ENCODE results near the gene SPTBN1.
"Not testable (repeated sequence)": the region's sequence is repeated elsewhere in the genome, so short reads cannot be mapped to it uniquely, and the experiment has no call there.

Gene SPTBN1

GRCh38 chr2:54504866-54505265 lies 48.7 kb downstream of the SPTBN1 start:
- Histone ChIP-seq H3K9me3 (ENCODE audit: control insufficient read depth, low read depth, low read length) (no peaks in the 10 kb centered on the region), H3K9ac (ENCODE audit: low read length) (no peak overlapping the region), H3K27me3 (ENCODE audit: control insufficient read depth, insufficient read depth, low read length) (no peaks in the 10 kb centered on the region), H3K36me3 (ENCODE audit: control insufficient read depth, low read depth, low read length) (no peaks in the 10 kb centered on the region), H3K4me3 (ENCODE audit: low read length) (no peak overlapping the region), H3K27ac (ENCODE audit: low read length) (no peak overlapping the region), H3K4me1 (ENCODE audit: control insufficient read depth, low read depth, low read length) (peaks cover 5% of the 10 kb centered on the region)

- no peak overlapping the region for H3K9ac ChIP-seq (ENCODE audit: low read length)
- H3K4me1 ChIP-seq (ENCODE audit: control insufficient read depth, low read depth, low read length): peaks cover 3% of the 10 kb centered on the region
- H3K9me3 ChIP-seq (ENCODE audit: control insufficient read depth, low read depth, low read length): no peaks in the 10 kb centered on the region
- H3K4me3 ChIP-seq (ENCODE audit: low read length): no peak overlapping the region
- no peaks in the 10 kb centered on the region for H3K27me3 ChIP-seq (ENCODE audit: control insufficient read depth, insufficient read depth, low read length)
- H3K36me3 ChIP-seq (ENCODE audit: control insufficient read depth, low read depth, low read length): no peaks in the 10 kb centered on the region
- no peak overlapping the region for H3K27ac ChIP-seq (ENCODE audit: low read length)
Measured at GRCh38 chr2:54508541-54508940, 52.4 kb downstream of the SPTBN1 start.

GRCh38 chr2:54509043-54509442 lies 52.9 kb downstream of the SPTBN1 start:
- H3K9me3 ChIP-seq (ENCODE audit: control insufficient read depth, low read depth, low read length); H3K4me3 ChIP-seq (ENCODE audit: low read length); H3K9ac ChIP-seq (ENCODE audit: low read length); H3K27me3 ChIP-seq (ENCODE audit: control insufficient read depth, insufficient read depth, low read length); H3K4me1 ChIP-seq (ENCODE audit: control insufficient read depth, low read depth, low read length); H3K27ac ChIP-seq (ENCODE audit: low read length); H3K36me3 ChIP-seq (ENCODE audit: control insufficient read depth, low read depth, low read length): not testable (repeated sequence)

- no peak overlapping the region for H3K4me3 ChIP-seq (ENCODE audit: low read length)
- H3K9me3 ChIP-seq (ENCODE audit: control insufficient read depth, low read depth, low read length): no peaks in the 10 kb centered on the region
- no peak overlapping the region for H3K27ac ChIP-seq (ENCODE audit: low read length)
- H3K9ac ChIP-seq (ENCODE audit: low read length): no peak overlapping the region
- H3K36me3 ChIP-seq (ENCODE audit: control insufficient read depth, low read depth, low read length): no peaks in the 10 kb centered on the region
- peaks cover 3% of the 10 kb centered on the region for H3K4me1 ChIP-seq (ENCODE audit: control insufficient read depth, low read depth, low read length)
- no peaks in the 10 kb centered on the region for H3K27me3 ChIP-seq (ENCODE audit: control insufficient read depth, insufficient read depth, low read length)
Measured at GRCh38 chr2:54510916-54511315, 54.8 kb downstream of the SPTBN1 start.

- Histone ChIP-seq H3K9ac (ENCODE audit: low read length) (no peak overlapping the region), H3K36me3 (ENCODE audit: control insufficient read depth, low read depth, low read length) (no peaks in the 10 kb centered on the region), H3K27me3 (ENCODE audit: control insufficient read depth, insufficient read depth, low read length) (no peaks in the 10 kb centered on the region), H3K9me3 (ENCODE audit: control insufficient read depth, low read depth, low read length) (no peaks in the 10 kb centered on the region), H3K4me3 (ENCODE audit: low read length) (no peak overlapping the region), H3K27ac (ENCODE audit: low read length) (no peak overlapping the region), H3K4me1 (ENCODE audit: control insufficient read depth, low read depth, low read length) (peaks cover 9% of the 10 kb centered on the region)
Measured at GRCh38 chr2:54512183-54512582, 56.1 kb downstream of the SPTBN1 start.

- Histone ChIP-seq H3K27ac (ENCODE audit: low read length) (no peak overlapping the region), H3K4me3 (ENCODE audit: low read length) (no peak overlapping the region), H3K27me3 (ENCODE audit: control insufficient read depth, insufficient read depth, low read length) (no peaks in the 10 kb centered on the region), H3K4me1 (ENCODE audit: control insufficient read depth, low read depth, low read length) (peaks cover 10% of the 10 kb centered on the region), H3K9me3 (ENCODE audit: control insufficient read depth, low read depth, low read length) (no peaks in the 10 kb centered on the region), H3K9ac (ENCODE audit: low read length) (no peak overlapping the region), H3K36me3 (ENCODE audit: control insufficient read depth, low read depth, low read length) (no peaks in the 10 kb centered on the region)
Measured at GRCh38 chr2:54512663-54513362, 56.7 kb downstream of the SPTBN1 start.

GRCh38 chr2:54513363-54513715 lies 57.2 kb downstream of the SPTBN1 start:
- H3K9me3 ChIP-seq (ENCODE audit: control insufficient read depth, low read depth, low read length): no peaks in the 10 kb centered on the region
- H3K4me3 ChIP-seq (ENCODE audit: low read length): no peak overlapping the region
- no peaks in the 10 kb centered on the region for H3K36me3 ChIP-seq (ENCODE audit: control insufficient read depth, low read depth, low read length)
- no peak overlapping the region for H3K27ac ChIP-seq (ENCODE audit: low read length)
- H3K9ac ChIP-seq (ENCODE audit: low read length): no peak overlapping the region
- no peaks in the 10 kb centered on the region for H3K27me3 ChIP-seq (ENCODE audit: control insufficient read depth, insufficient read depth, low read length)
- peaks cover 10% of the 10 kb centered on the region for H3K4me1 ChIP-seq (ENCODE audit: control insufficient read depth, low read depth, low read length)

DNA sequence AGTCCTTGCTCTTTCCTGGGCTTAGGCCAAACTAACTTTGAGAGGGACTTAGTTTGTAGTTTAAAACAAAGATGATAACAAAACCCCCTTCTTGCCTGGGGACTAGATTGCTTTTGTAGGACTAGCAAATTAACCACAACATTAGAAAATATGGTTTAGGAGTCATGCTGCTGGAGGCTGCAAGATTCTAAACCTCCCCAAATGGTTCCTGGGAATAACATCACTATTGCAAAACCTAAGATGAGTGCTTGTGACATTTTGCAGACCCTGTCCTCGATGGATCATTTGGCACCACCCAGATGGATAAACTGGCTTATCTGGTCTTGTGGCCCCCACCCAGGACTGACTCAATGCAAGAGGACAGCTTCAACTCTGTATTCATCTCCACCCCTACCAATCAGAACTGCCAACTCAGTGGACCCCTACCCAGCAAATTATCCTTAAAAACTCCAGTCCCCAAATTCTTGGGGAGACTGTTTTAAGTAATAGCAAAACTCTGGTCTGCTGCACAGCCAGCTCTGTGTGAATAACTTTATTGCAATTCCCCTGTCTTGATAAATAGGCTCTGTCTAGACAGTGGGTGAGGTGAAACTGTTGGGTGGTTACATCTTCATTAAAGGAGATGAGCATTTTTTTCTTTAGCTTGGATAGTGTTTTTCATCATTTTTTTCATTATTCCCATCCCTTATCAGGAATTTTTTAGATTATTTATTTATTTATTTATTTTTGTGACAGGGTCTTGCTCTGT lies 58.9 kb downstream of the SPTBN1 start:
- H3K27me3 ChIP-seq (ENCODE audit: control insufficient read depth, insufficient read depth, low read length): no peaks in the 10 kb centered on the region
- H3K9me3 ChIP-seq (ENCODE audit: control insufficient read depth, low read depth, low read length): no peaks in the 10 kb centered on the region
- H3K4me1 ChIP-seq (ENCODE audit: control insufficient read depth, low read depth, low read length): peaks cover 10% of the 10 kb centered on the region
- no peak overlapping the region for H3K27ac ChIP-seq (ENCODE audit: low read length)
- no peak overlapping the region for H3K9ac ChIP-seq (ENCODE audit: low read length)
- H3K4me3 ChIP-seq (ENCODE audit: low read length): no peak overlapping the region
- no peaks in the 10 kb centered on the region for H3K36me3 ChIP-seq (ENCODE audit: control insufficient read depth, low read depth, low read length)

DNA sequence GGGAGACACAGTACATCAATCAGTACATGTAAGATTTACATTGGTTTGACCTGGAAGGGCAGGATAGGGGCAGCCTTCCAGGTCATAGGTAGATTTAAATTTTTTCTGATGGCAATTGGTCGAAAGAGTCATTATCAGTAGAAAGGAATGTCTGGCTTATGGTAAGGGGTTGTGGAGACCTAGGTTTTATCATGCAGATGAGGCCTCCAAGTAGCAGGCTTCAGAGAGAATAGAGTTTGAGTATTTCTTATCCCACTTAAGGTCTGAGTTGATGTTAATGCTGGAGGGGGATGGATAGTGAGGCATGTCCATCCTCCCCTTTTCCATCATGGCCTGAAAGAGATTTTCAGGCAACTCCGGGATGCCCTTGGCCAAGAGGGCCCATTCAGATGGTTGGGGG lies 60.7 kb downstream of the SPTBN1 start:
- no peaks in the 10 kb centered on the region for H3K36me3 ChIP-seq (ENCODE audit: control insufficient read depth, low read depth, low read length)
- H3K4me1 ChIP-seq (ENCODE audit: control insufficient read depth, low read depth, low read length): peaks cover 7% of the 10 kb centered on the region
- no peak overlapping the region for H3K9ac ChIP-seq (ENCODE audit: low read length)
- H3K9me3 ChIP-seq (ENCODE audit: control insufficient read depth, low read depth, low read length): no peaks in the 10 kb centered on the region
- no peaks in the 10 kb centered on the region for H3K27me3 ChIP-seq (ENCODE audit: control insufficient read depth, insufficient read depth, low read length)
- H3K27ac ChIP-seq (ENCODE audit: low read length): no peak overlapping the region
- no peak overlapping the region for H3K4me3 ChIP-seq (ENCODE audit: low read length)

GRCh38 chr2:54518016-54518415 lies 61.9 kb downstream of the SPTBN1 start:
- not testable (repeated sequence) for H3K4me3 ChIP-seq (ENCODE audit: low read length); H3K4me1 ChIP-seq (ENCODE audit: control insufficient read depth, low read depth, low read length); H3K9ac ChIP-seq (ENCODE audit: low read length); H3K27ac ChIP-seq (ENCODE audit: low read length); H3K9me3 ChIP-seq (ENCODE audit: control insufficient read depth, low read depth, low read length); H3K27me3 ChIP-seq (ENCODE audit: control insufficient read depth, insufficient read depth, low read length); H3K36me3 ChIP-seq (ENCODE audit: control insufficient read depth, low read depth, low read length)

DNA sequence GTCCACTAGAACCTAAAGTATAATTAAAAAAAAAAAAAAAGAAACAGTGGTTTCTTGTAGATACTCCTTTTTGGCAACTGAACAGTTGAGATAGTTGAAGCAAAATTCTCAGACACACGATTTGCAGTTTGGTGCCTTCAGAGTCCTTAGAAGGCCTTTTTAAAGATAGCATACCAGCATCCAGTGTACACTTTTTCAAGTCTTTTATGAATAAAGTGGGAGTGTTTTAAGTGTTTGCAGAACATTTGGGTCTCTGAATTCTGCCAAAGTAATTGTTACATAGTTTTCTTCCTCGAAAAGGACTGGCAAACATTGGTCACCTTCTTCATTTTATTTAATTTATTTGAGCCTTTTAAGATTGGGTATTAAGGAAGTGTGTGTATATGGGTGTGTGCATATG lies 62.3 kb downstream of the SPTBN1 start:
- no peak overlapping the region for H3K4me3 ChIP-seq (ENCODE audit: low read length)
- H3K27ac ChIP-seq (ENCODE audit: low read length): no peak overlapping the region

GRCh38 chr2:54519841-54520459 lies 63.8 kb downstream of the SPTBN1 start:
- Histone ChIP-seq H3K36me3 (ENCODE audit: control insufficient read depth, low read depth, low read length) (no peaks in the 10 kb centered on the region), H3K9ac (ENCODE audit: low read length) (no peak overlapping the region), H3K9me3 (ENCODE audit: control insufficient read depth, low read depth, low read length) (no peaks in the 10 kb centered on the region), H3K27ac (ENCODE audit: low read length) (no peak overlapping the region), H3K4me3 (ENCODE audit: low read length) (no peak overlapping the region), H3K27me3 (ENCODE audit: control insufficient read depth, insufficient read depth, low read length) (no peaks in the 10 kb centered on the region), H3K4me1 (ENCODE audit: control insufficient read depth, low read depth, low read length) (peaks cover 7% of the 10 kb centered on the region)

More for the DNA sequence above, 62.3 kb downstream of the SPTBN1 start:
- Histone ChIP-seq H3K4me1 (ENCODE audit: control insufficient read depth, low read depth, low read length) (peaks cover 7% of the 10 kb centered on the region), H3K9me3 (ENCODE audit: control insufficient read depth, low read depth, low read length) (no peaks in the 10 kb centered on the region), H3K27me3 (ENCODE audit: control insufficient read depth, insufficient read depth, low read length) (no peaks in the 10 kb centered on the region), H3K36me3 (ENCODE audit: control insufficient read depth, low read depth, low read length) (no peaks in the 10 kb centered on the region), H3K9ac (ENCODE audit: low read length) (no peak overlapping the region)
